Middle frontal gyrus (tissue), 1 donor: ENCODE results near the gene GON7.
"Not testable (repeated sequence)": the region's sequence is repeated elsewhere in the genome, so short reads cannot be mapped to it uniquely, and the experiment has no call there.

Experiments
- DNase-seq: peaks from one replicate; pipeline ENCODE4 v3.0.0-alpha.2; 2015; ENCODE audit warnings: low spot score; ENCODE audit errors: extremely low spot score

GON7 gene

GRCh38 chr14:93206793-93207467, at the start of gene GON7, which contains the start of gene UBR7:
TSS of gene GON7 (minus strand) at chr14:93207065. CDS start at chr14:93207037, 28 bp downstream.
TSS of gene UBR7 (plus strand) at chr14:93207256. CDS start at chr14:93207292, 36 bp downstream.
- DNase-seq: peak; percentile 95

GRCh38 chr14:93249128-93249831, 42.4 kb upstream of the GON7 start:
- DNase-seq: no peak

- no peak for DNase-seq
These were observed 39.7 kb upstream of the GON7 start for GRCh38 chr14:93246534-93246933.

GRCh38 chr14:93245764-93246420, 39.0 kb upstream of the GON7 start:
- DNase-seq: no peak

GRCh38 chr14:93240678-93241000, 33.8 kb upstream of the GON7 start:
- DNase-seq: no peak

GRCh38 chr14:93239869-93240677, 33.2 kb upstream of the GON7 start:
- no peak for DNase-seq

- DNase-seq: no peak
These were observed 27.9 kb upstream of the GON7 start for GRCh38 chr14:93234798-93235197.

GRCh38 chr14:93233078-93233477, 26.2 kb upstream of the GON7 start:
- DNase-seq: not testable (repeated sequence)

- no peak for DNase-seq
These were observed 25.3 kb upstream of the GON7 start for GRCh38 chr14:93232159-93232558.

GRCh38 chr14:93231129-93231979, 24.5 kb upstream of the GON7 start:
- DNase-seq: peak; percentile 22

- no peak for DNase-seq
These were observed 23.7 kb upstream of the GON7 start for GRCh38 chr14:93230539-93230938.

- no peak for DNase-seq
These were observed 21.7 kb upstream of the GON7 start for GRCh38 chr14:93228550-93228949.

GRCh38 chr14:93223565-93223964, 16.7 kb upstream of the GON7 start:
- no peak for DNase-seq

- DNase-seq: no peak
These were observed 13.6 kb upstream of the GON7 start for GRCh38 chr14:93220509-93220908.

- DNase-seq: no peak
These were observed 12.3 kb upstream of the GON7 start for GRCh38 chr14:93219103-93219726.

- DNase-seq: no peak
These were observed 7.7 kb upstream of the GON7 start for GRCh38 chr14:93214598-93214997.

GRCh38 chr14:93212432-93212831, 5.6 kb upstream of the GON7 start:
- no peak for DNase-seq

- DNase-seq: no peak
These were observed 823 bp upstream of the GON7 start for GRCh38 chr14:93207468-93208308.

GRCh38 chr14:93201155-93201704, 5.6 kb downstream of the GON7 start:
- no peak for DNase-seq
